Stomach (tissue), 9 donors: ENCODE results near the gene LHFPL6. TPM values are rescaled to one million over a fixed set of nuclear protein-coding genes. Genes with fewer than 3 reads are reported as not detected.

Experiments
- DNase-seq, 2 donors: peaks; one replicate each; pipeline versions ENCODE4 v3.0.0 to v3.0.0-alpha.2; 2013 to 2019
- H3K27ac ChIP-seq, 5 donors: fragments of 200-600 bp in 4 of 5; sonication (generic) in 4 of 5; one replicate each; pipeline ENCODE4 v1.5.1; 2013 to 2019; ENCODE audit warnings: mild to moderate bottlenecking in 1 of 5, moderate library complexity in 1 of 5
- H3K27me3 ChIP-seq, 3 donors: fragments of 200-600 bp; sonication (generic); one replicate each; pipeline ENCODE4 v1.5.1; 2017 to 2019; ENCODE audit warnings: mixed run types in 1 of 3
- H3K36me3 ChIP-seq, 4 donors: fragments of 200-600 bp; sonication (generic); 1 replicate in 3 of 4; 2 replicates in 1 of 4; pipeline ENCODE4 v1.5.1; 2016 to 2019
- H3K4me1 ChIP-seq, 4 donors: fragments of 200-600 bp; sonication (generic); one replicate each; pipeline ENCODE4 v1.5.1; 2016 to 2019
- H3K4me3 ChIP-seq, 4 donors: fragments of 200-600 bp; sonication (generic) in 3 of 4; one replicate each; pipeline ENCODE4 v1.5.1; 2016 to 2019; ENCODE audit warnings: mild to moderate bottlenecking in 1 of 4
- H3K9me3 ChIP-seq, 4 donors: fragments of 200-600 bp; sonication (generic); one replicate each; pipeline ENCODE4 v1.5.1; 2016 to 2019
- EP300 ChIP-seq: sonication (generic); formaldehyde crosslinking; IDR thresholded peaks from one replicate; pipeline ENCODE4 v1.6.1; 2017; ENCODE audit warnings: antibody characterized with exemption
- POLR2A ChIP-seq, 4 donors: fragments of 450-650 bp; IDR thresholded peaks; one replicate each; pipeline ENCODE4 v1.6.1; 2016; ENCODE audit warnings: antibody characterized with exemption in 4 of 4, control low read depth in 2 of 4, mild to moderate bottlenecking in 1 of 4, moderate library complexity in 1 of 4
- POLR2AphosphoS5 ChIP-seq, 3 donors: sonication (generic); formaldehyde crosslinking; IDR thresholded peaks; one replicate each; pipeline ENCODE4 v1.6.1; 2016; ENCODE audit warnings: antibody characterized with exemption in 3 of 3
- WGBS, 5 donors: extraction: QIAGEN DNeasy Blood & Tissue Kit in 3 of 5; methylation state at CpG; one replicate each; pipeline versions ENCODE4 v1.1.5 to v1.1.7; 2013 to 2018; 5-methylcytosine and 5-hydroxymethylcytosine counted together
- intact Hi-C: fragments of 100-400 bp; cut with DNase I; formaldehyde crosslinking; loops from one replicate; pipeline ENCODE4 v1.15.1; 2023; ENCODE audit warnings: low total_unique reads
- polyA plus RNA-seq, 3 donors: library from polyadenylated mRNA; stranded (reverse); fragments of 200-250 nt; gene quantifications; one replicate each; pipeline ENCODE4 v1.2.3, GENCODE V29; 2013
- total RNA-seq, 5 donors: library from RNA; depleted of rRNA; stranded (reverse); fragments of >200 nt; gene quantifications; one replicate each; pipeline versions ENCODE4 v1.1.0 to v1.2.3, GENCODE V29; 2014 to 2016
- TF ChIP-seq, protein P1 (sequence below), 7 experiments: fragments of 450-650 bp in 4 of 7; fragments of 200-600 bp in 3 of 7; sonication (generic) in 3 of 7; IDR thresholded peaks; one replicate each; pipeline ENCODE4 v1.5.1; 2016 to 2019; ENCODE audit warnings: antibody characterized with exemption in 7 of 7, control low read depth in 2 of 7, mild to moderate bottlenecking in 1 of 7
- donor health status: healthy with polysubstance abuse.
- donor health status: Bipolar disorder and iron deficiency.
- donor health status: healthy.

The LHFPL6 gene
- total and polyA plus RNA-seq, 8 donors, result 4.7 to 53.6 (median 10.9) TPM

DNA sequence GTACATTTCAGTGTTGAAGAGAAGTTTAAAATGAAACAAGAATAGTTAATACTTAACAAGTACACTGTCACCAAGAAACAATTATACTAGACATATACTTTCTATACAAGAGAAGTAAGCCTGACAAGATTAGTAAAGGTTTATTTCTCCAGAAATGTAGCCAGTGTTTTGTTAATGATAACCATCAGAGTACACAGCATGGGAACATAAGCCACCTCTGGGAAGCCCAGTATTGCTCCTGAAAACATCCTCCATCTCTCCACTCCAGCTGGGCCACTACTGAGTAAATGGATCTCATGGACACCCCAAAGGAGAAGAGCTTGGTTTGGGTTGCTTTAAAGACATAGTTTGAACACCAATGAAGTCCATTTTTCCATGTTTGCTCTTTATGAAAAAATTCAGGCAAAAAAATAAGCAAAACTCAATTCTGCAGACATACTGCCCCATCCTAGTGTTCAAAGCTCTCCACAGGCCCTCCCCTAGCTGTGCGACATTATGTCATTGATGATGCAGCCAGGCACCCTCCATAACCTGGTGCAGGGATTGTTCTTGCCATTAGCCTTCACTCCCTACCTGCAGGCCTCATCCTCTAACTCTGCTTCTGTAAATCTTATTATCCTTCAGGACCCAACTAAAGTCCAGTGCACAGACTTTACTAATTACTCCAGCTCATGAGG is 61.9 kb downstream of the LHFPL6 start:
- Histone ChIP-seq H3K4me3 (no peak overlapping the region), H3K27ac (no peak overlapping the region), H3K36me3 (no peaks in the 10 kb centered on the region), H3K4me1 (peaks cover 0 to 5% (median 0%) of the 10 kb centered on the region in 4 donors), H3K9me3 (no peaks in the 10 kb centered on the region), H3K27me3 (no peaks in the 10 kb centered on the region)
- WGBS, 5 donors, result 94 to 100% (median 96%) methylated on average over 1 of the region's 1 CpG
- TF ChIP-seq EP300 (no peak), POLR2A (IDR thresholded peaks at IDR 0.05) (no peak), POLR2AphosphoS5 (IDR thresholded peaks at IDR 0.05) (no peak)
- TF ChIP-seq, protein P1, sequence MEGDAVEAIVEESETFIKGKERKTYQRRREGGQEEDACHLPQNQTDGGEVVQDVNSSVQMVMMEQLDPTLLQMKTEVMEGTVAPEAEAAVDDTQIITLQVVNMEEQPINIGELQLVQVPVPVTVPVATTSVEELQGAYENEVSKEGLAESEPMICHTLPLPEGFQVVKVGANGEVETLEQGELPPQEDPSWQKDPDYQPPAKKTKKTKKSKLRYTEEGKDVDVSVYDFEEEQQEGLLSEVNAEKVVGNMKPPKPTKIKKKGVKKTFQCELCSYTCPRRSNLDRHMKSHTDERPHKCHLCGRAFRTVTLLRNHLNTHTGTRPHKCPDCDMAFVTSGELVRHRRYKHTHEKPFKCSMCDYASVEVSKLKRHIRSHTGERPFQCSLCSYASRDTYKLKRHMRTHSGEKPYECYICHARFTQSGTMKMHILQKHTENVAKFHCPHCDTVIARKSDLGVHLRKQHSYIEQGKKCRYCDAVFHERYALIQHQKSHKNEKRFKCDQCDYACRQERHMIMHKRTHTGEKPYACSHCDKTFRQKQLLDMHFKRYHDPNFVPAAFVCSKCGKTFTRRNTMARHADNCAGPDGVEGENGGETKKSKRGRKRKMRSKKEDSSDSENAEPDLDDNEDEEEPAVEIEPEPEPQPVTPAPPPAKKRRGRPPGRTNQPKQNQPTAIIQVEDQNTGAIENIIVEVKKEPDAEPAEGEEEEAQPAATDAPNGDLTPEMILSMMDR (IDR thresholded peaks at IDR 0.05), result no peak
- DNase-seq, result no peak
- intact Hi-C loops, result no loop called here

- no peaks in the 10 kb centered on the region for H3K36me3 ChIP-seq
- H3K27ac ChIP-seq, result no peak overlapping the region
- no peaks in the 10 kb centered on the region for H3K9me3 ChIP-seq
- DNase-seq, result peak in 1 of 2 donors; percentile 52
- TF ChIP-seq, protein P1 (IDR thresholded peaks at IDR 0.05), result no peak
- no peak for TF ChIP-seq POLR2AphosphoS5 (IDR thresholded peaks at IDR 0.05)
- no peak for TF ChIP-seq EP300
- TF ChIP-seq POLR2A (IDR thresholded peaks at IDR 0.05), result no peak
- intact Hi-C loops, result no loop called here
- no peak overlapping the region for H3K4me3 ChIP-seq
- WGBS, 5 donors, result 54 to 69% (median 61%) methylated on average over 8 of the region's 8 CpGs
- H3K27me3 ChIP-seq, result no peaks in the 10 kb centered on the region
- H3K4me1 ChIP-seq, result peaks cover 0 to 5% (median 0%) of the 10 kb centered on the region in 4 donors
Measured at GRCh38 chr13:39538816-39539790, 63.9 kb downstream of the LHFPL6 start.

- peaks cover 0 to 6% (median 2%) of the 10 kb centered on the region in 4 donors for H3K4me1 ChIP-seq
- peak in 1 of 2 donors; percentile 26 for DNase-seq
- H3K36me3 ChIP-seq, result no peaks in the 10 kb centered on the region
- TF ChIP-seq EP300 (no peak), POLR2AphosphoS5 (IDR thresholded peaks at IDR 0.05) (no peak), POLR2A (IDR thresholded peaks at IDR 0.05) (no peak)
- TF ChIP-seq, protein P1 (IDR thresholded peaks at IDR 0.05), result no peak
- intact Hi-C loops, result no loop called here
- H3K9me3 ChIP-seq, result no peaks in the 10 kb centered on the region
- no peak overlapping the region for H3K27ac ChIP-seq
- WGBS, 5 donors, result 70 to 83% (median 79%) methylated on average over 7 of the region's 7 CpGs
- H3K27me3 ChIP-seq, result no peaks in the 10 kb centered on the region
- H3K4me3 ChIP-seq, result no peak overlapping the region
Measured at GRCh38 chr13:39536906-39537305, 66.1 kb downstream of the LHFPL6 start.

GRCh38 chr13:39536274-39536673 is 66.7 kb downstream of the LHFPL6 start:
- H3K4me1 ChIP-seq, result peaks cover 0 to 11% (median 5%) of the 10 kb centered on the region in 4 donors
- no peak overlapping the region for H3K27ac ChIP-seq
- TF ChIP-seq, protein P1 (IDR thresholded peaks at IDR 0.05), result no peak
- TF ChIP-seq EP300 (no peak), POLR2AphosphoS5 (IDR thresholded peaks at IDR 0.05) (no peak), POLR2A (IDR thresholded peaks at IDR 0.05) (no peak)
- intact Hi-C loops, result no loop called here
- no peaks in the 10 kb centered on the region for H3K27me3 ChIP-seq
- no peaks in the 10 kb centered on the region for H3K9me3 ChIP-seq
- no peaks in the 10 kb centered on the region for H3K36me3 ChIP-seq
- DNase-seq, result no peak
- WGBS, 5 donors, result 82 to 95% (median 88%) methylated on average over 6 of the region's 6 CpGs
- H3K4me3 ChIP-seq, result no peak overlapping the region
